ENCODE data around the gene MDM2. TPM values are rescaled to one million over a fixed set of nuclear protein-coding genes. Genes with fewer than 3 reads are reported as not detected.

MDM2 gene
- total and polyA plus RNA-seq, 3 donors from 2014 or later: 28.8 to 56.1 (median 40.6) TPM

DNA sequence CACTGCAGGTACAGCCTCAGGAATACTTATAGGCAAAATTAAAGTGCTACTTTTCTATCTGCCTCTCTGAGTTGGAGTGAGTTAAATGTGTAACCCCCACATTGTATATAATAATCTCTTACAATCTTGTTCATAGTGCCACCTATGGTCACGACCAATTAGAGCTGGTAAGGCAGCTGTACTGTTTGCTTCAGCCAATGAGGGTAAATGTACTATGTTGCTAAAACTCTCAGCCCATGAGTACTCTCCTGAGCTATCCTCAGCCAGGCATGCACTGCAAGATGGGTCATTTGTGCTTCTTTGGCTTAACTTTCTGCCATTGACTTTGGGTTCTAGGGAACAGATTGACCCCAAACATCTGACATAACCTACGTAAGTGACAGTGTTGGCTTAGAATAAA, 15.0 kb upstream of the MDM2 start:
- no peak overlapping the region for H3K4me3 ChIP-seq
- H3K27me3 ChIP-seq: no peaks in the 10 kb centered on the region
- no peak overlapping the region for H3K27ac ChIP-seq
- no peaks in the 10 kb centered on the region for H3K9me3 ChIP-seq
- no peaks in the 10 kb centered on the region for H3K4me1 ChIP-seq
- intact Hi-C loops (cut with DNase I; ENCODE audit: low total_unique reads): no loop called here
- no peaks in the 10 kb centered on the region for H3K36me3 ChIP-seq (ENCODE audit: low read depth, missing control alignments)
- 79 to 80% methylated on average over 2 of the region's 2 CpGs for WGBS, 2 donors
- no peak for TF ChIP-seq POLR2A (IDR thresholded peaks at IDR 0.05)
- TF ChIP-seq, protein P1, sequence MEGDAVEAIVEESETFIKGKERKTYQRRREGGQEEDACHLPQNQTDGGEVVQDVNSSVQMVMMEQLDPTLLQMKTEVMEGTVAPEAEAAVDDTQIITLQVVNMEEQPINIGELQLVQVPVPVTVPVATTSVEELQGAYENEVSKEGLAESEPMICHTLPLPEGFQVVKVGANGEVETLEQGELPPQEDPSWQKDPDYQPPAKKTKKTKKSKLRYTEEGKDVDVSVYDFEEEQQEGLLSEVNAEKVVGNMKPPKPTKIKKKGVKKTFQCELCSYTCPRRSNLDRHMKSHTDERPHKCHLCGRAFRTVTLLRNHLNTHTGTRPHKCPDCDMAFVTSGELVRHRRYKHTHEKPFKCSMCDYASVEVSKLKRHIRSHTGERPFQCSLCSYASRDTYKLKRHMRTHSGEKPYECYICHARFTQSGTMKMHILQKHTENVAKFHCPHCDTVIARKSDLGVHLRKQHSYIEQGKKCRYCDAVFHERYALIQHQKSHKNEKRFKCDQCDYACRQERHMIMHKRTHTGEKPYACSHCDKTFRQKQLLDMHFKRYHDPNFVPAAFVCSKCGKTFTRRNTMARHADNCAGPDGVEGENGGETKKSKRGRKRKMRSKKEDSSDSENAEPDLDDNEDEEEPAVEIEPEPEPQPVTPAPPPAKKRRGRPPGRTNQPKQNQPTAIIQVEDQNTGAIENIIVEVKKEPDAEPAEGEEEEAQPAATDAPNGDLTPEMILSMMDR (IDR thresholded peaks at IDR 0.05): no peak
- DNase-seq: no peak

DNA sequence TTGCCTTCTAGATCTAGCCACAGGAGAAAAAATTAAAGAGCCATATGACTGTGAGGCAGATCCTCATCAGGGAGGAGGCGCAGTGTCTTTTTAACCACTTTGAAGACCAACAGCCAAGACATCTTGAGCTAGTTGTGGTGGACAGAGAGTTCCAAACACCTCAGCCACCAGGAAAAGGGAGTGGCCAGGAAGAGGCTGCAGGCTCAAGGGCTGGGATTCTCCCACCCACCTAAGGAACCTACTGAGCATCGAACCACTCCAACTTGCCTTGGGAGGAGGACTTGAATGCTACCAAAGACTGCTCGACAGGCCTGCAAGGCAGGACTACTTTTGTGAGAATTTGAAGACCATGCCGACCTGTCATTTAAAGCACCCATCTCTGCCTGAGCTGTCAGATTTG, 14.5 kb upstream of the MDM2 start:
- H3K9me3 ChIP-seq: no peaks in the 10 kb centered on the region
- DNase-seq: no peak
- TF ChIP-seq, protein P1 (IDR thresholded peaks at IDR 0.05): no peak
- TF ChIP-seq POLR2A (IDR thresholded peaks at IDR 0.05): no peak
- no peaks in the 10 kb centered on the region for H3K4me1 ChIP-seq
- intact Hi-C loops (cut with DNase I; ENCODE audit: low total_unique reads): no loop called here
- H3K27me3 ChIP-seq: no peaks in the 10 kb centered on the region
- no peak overlapping the region for H3K27ac ChIP-seq
- H3K4me3 ChIP-seq: no peak overlapping the region
- no peaks in the 10 kb centered on the region for H3K36me3 ChIP-seq (ENCODE audit: low read depth, missing control alignments)
- 75 to 93% methylated on average over 4 of the region's 4 CpGs for WGBS, 2 donors

DNA sequence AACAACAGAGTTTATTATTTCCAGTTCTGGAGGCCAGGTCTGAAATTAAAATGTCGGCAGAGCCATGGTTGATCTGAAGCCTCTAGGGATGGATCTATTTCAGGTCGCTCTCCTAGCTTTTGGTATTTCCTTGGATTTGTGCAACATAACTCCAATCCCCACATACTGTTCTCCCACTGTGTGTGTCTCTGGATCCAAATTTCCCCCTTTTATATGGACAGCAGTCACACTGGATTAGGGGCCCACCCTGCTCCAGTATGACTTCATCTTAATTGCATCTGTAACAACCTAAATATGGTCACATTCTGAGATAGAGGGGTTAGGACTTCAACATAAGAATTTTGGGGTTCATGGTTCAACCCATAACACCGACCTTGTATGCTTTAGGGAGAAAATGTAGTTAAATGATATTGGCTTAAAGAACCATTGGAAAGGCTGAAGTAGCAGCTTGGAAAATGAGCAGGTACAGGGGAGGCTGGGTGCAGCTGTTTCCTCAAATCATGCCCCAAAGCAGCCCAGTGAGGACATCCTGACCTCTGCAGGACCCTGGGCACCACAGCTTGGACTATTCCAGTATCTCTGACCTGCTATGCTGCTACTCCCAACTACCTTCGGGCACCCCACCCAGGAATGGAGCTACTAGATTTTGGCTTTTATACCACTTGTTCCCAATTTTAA, 13.9 kb upstream of the MDM2 start:
- intact Hi-C loops (cut with DNase I; ENCODE audit: low total_unique reads): no loop called here
- no peaks in the 10 kb centered on the region for H3K4me1 ChIP-seq
- TF ChIP-seq POLR2A (IDR thresholded peaks at IDR 0.05): no peak
- TF ChIP-seq, protein P1 (IDR thresholded peaks at IDR 0.05): no peak
- no peaks in the 10 kb centered on the region for H3K9me3 ChIP-seq
- no peak for DNase-seq
- no peak overlapping the region for H3K27ac ChIP-seq
- no peak overlapping the region for H3K4me3 ChIP-seq
- 91 to 98% methylated on average over 4 of the region's 4 CpGs for WGBS, 2 donors
- H3K36me3 ChIP-seq (ENCODE audit: low read depth, missing control alignments): no peaks in the 10 kb centered on the region
- no peaks in the 10 kb centered on the region for H3K27me3 ChIP-seq

DNA sequence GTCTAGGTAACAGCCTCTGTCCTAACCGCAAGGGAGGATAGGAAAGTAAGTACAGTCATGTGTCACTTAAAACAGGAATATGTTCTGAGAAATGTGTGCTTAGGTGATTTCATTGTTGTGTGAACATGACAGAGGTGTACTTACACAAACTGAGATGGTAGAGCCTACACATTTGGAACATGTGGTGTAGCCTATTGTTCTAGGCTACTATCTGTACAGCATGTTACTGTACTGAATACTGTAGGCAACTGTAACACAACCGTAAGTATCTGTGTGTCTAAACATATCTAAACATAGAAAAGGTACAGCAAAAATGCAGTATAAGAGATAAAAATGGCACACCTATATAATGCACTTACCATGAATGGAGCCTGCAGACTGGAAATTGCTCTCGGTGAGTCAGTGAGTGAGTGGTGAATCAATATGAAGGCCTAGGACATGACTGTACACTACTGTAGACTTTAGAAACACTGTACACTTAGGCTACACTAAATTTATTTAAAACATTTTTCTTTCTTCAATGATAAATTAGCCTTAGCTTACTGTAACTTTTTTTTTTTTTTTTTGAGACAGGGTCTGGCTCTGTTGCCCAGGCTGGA, 13.2 kb upstream of the MDM2 start:
- intact Hi-C loops (cut with DNase I; ENCODE audit: low total_unique reads): no loop called here
- no peaks in the 10 kb centered on the region for H3K9me3 ChIP-seq
- H3K27ac ChIP-seq: no peak overlapping the region
- H3K4me1 ChIP-seq: no peaks in the 10 kb centered on the region
- no peaks in the 10 kb centered on the region for H3K36me3 ChIP-seq (ENCODE audit: low read depth, missing control alignments)
- TF ChIP-seq, protein P1 (IDR thresholded peaks at IDR 0.05): no peak
- TF ChIP-seq POLR2A (IDR thresholded peaks at IDR 0.05): no peak
- no peak for DNase-seq
- WGBS, 2 donors: 94 to 98% methylated on average over 3 of the region's 3 CpGs
- H3K4me3 ChIP-seq: no peak overlapping the region
- H3K27me3 ChIP-seq: no peaks in the 10 kb centered on the region

DNA sequence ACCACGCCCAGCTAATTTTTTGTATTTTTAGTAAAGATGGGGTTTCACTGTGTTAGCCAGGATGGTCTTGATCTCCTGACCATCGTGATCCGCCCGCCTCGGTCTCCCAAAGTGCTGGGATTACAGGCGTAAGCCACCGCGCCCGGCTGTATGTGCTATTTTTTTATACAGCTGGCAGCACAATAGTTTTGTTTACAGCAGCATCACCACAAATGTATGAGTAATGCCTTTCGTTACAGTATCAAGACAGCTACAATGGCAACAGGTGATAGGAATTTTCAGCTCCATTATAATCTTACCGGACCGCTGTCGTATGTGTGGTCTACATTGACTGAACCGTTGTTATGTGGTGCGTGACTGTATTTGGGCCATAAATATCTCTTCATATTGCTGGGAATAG, 11.6 kb upstream of the MDM2 start:
- intact Hi-C loops (cut with DNase I; ENCODE audit: low total_unique reads): no loop called here
- Histone ChIP-seq H3K4me3 (no peak overlapping the region), H3K27ac (no peak overlapping the region), H3K9me3 (no peaks in the 10 kb centered on the region), H3K36me3 (ENCODE audit: low read depth, missing control alignments) (no peaks in the 10 kb centered on the region), H3K27me3 (no peaks in the 10 kb centered on the region), H3K4me1 (no peaks in the 10 kb centered on the region)
- DNase-seq: no peak
- TF ChIP-seq, protein P1 (IDR thresholded peaks at IDR 0.05): no peak
- TF ChIP-seq POLR2A (IDR thresholded peaks at IDR 0.05): no peak
- 96 to 98% methylated on average over 15 of the region's 15 CpGs for WGBS, 2 donors
